Skeletal muscle cell (primary cell): ENCODE data around the gene ZDHHC11.
"Not testable (repeated sequence)": the region's sequence is repeated elsewhere in the genome, so short reads cannot be mapped to it uniquely, and the experiment has no call there.

Experiments
- DNase-seq: peaks from one replicate; pipeline ENCODE4 v3.0.0-alpha.2; 2010; ENCODE audit warnings: low read depth
- H3K4me3 ChIP-seq: 2 replicates; pipeline ENCODE4 v1.5.1; 2011; ENCODE audit warnings: low read depth, mild to moderate bottlenecking, control low read depth, low read length, moderate library complexity

ZDHHC11 gene

GRCh38 chr5:783881-784427 is 66.8 kb downstream of the ZDHHC11 start:
- H3K4me3 ChIP-seq, result peak overlapping the region; percentile 34
- DNase-seq, result not testable (repeated sequence)

GRCh38 chr5:783049-783802 is 67.6 kb downstream of the ZDHHC11 start:
- H3K4me3 ChIP-seq, result peak overlapping the region; percentile 13
- DNase-seq, result not testable (repeated sequence)

- H3K4me3 ChIP-seq, DNase-seq: not testable (repeated sequence)
These were observed 68.4 kb downstream of the ZDHHC11 start for GRCh38 chr5:782356-782755.

GRCh38 chr5:780571-780970 is 70.2 kb downstream of the ZDHHC11 start:
- not testable (repeated sequence) for H3K4me3 ChIP-seq, DNase-seq

GRCh38 chr5:778967-779366 is 71.8 kb downstream of the ZDHHC11 start:
- H3K4me3 ChIP-seq, DNase-seq: not testable (repeated sequence)

GRCh38 chr5:778421-778820 is 72.4 kb downstream of the ZDHHC11 start:
- not testable (repeated sequence) for DNase-seq, H3K4me3 ChIP-seq

GRCh38 chr5:777756-778161 is 73.0 kb downstream of the ZDHHC11 start:
- no peak for DNase-seq
- H3K4me3 ChIP-seq, result no peak overlapping the region

GRCh38 chr5:776862-777711 is 73.7 kb downstream of the ZDHHC11 start:
- peak overlapping the region; percentile 29 for H3K4me3 ChIP-seq
- DNase-seq, result no peak

GRCh38 chr5:775961-776861 is 74.6 kb downstream of the ZDHHC11 start:
- DNase-seq, result no peak
- no peak overlapping the region for H3K4me3 ChIP-seq

- not testable (repeated sequence) for DNase-seq, H3K4me3 ChIP-seq
These were observed 75.2 kb downstream of the ZDHHC11 start for GRCh38 chr5:775595-775960.

- not testable (repeated sequence) for DNase-seq, H3K4me3 ChIP-seq
These were observed 75.8 kb downstream of the ZDHHC11 start for GRCh38 chr5:774854-775505.

GRCh38 chr5:774304-774703 is 76.5 kb downstream of the ZDHHC11 start:
- not testable (repeated sequence) for H3K4me3 ChIP-seq, DNase-seq

- no peak overlapping the region for H3K4me3 ChIP-seq
- no peak for DNase-seq
These were observed 77.1 kb downstream of the ZDHHC11 start for GRCh38 chr5:773517-774264.

- not testable (repeated sequence) for DNase-seq, H3K4me3 ChIP-seq
These were observed 77.9 kb downstream of the ZDHHC11 start for GRCh38 chr5:772931-773330.

GRCh38 chr5:772547-772890 is 78.3 kb downstream of the ZDHHC11 start:
- H3K4me3 ChIP-seq, DNase-seq: not testable (repeated sequence)

GRCh38 chr5:771841-772546 is 78.8 kb downstream of the ZDHHC11 start:
- not testable (repeated sequence) for DNase-seq, H3K4me3 ChIP-seq

GRCh38 chr5:771087-771781 is 79.6 kb downstream of the ZDHHC11 start:
- not testable (repeated sequence) for H3K4me3 ChIP-seq, DNase-seq
